ENCODE data around the gene WDR7.

GRCh38 chr18:57048351-57048750, 397.2 kb downstream of the WDR7 start:
- TF ChIP-seq, protein P1, sequence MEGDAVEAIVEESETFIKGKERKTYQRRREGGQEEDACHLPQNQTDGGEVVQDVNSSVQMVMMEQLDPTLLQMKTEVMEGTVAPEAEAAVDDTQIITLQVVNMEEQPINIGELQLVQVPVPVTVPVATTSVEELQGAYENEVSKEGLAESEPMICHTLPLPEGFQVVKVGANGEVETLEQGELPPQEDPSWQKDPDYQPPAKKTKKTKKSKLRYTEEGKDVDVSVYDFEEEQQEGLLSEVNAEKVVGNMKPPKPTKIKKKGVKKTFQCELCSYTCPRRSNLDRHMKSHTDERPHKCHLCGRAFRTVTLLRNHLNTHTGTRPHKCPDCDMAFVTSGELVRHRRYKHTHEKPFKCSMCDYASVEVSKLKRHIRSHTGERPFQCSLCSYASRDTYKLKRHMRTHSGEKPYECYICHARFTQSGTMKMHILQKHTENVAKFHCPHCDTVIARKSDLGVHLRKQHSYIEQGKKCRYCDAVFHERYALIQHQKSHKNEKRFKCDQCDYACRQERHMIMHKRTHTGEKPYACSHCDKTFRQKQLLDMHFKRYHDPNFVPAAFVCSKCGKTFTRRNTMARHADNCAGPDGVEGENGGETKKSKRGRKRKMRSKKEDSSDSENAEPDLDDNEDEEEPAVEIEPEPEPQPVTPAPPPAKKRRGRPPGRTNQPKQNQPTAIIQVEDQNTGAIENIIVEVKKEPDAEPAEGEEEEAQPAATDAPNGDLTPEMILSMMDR (IDR thresholded peaks at IDR 0.05; ENCODE audit: low read length), result no peak
- no peak for TF ChIP-seq EZH2phosphoT487 (IDR thresholded peaks at IDR 0.05; ENCODE audit: low read length)
